Lower leg skin (tissue), 3 donors: ENCODE measurements around the gene NOG.

Experiments used
- POLR2A ChIP-seq, 2 donors: fragments of 450-650 bp; IDR thresholded peaks; one replicate each; pipeline ENCODE4 v1.6.1; 2016 to 2017; ENCODE audit warnings: antibody characterized with exemption in 2 of 2, mild to moderate bottlenecking in 1 of 2, moderate library complexity in 1 of 2
- TF ChIP-seq, protein P1 (sequence below), 3 donors: fragments of 450-650 bp; IDR thresholded peaks; one replicate each; pipeline ENCODE4 v1.5.1; 2016; ENCODE audit warnings: antibody characterized with exemption in 3 of 3, mild to moderate bottlenecking in 3 of 3, moderate library complexity in 2 of 3

DNA sequence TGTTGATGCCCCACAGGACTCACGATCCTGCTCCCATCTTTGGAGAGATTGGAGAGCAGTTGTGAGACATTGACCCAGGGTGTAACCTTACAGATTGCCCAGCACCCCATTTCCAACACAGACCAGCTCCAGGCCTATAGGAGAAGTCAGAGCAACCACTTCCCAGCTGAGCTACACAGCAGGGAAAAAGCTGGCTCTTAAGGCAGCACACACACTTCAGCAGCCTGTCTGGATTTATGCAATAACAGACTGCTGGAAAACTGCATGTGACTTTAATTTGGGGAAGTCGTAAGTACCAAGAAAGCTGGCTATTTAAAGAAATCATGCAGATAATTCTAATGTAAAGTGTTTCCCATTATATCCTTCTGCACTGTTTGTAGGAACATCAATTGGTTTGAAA lies 30.8 kb downstream of the NOG start:
- TF ChIP-seq, protein P1, sequence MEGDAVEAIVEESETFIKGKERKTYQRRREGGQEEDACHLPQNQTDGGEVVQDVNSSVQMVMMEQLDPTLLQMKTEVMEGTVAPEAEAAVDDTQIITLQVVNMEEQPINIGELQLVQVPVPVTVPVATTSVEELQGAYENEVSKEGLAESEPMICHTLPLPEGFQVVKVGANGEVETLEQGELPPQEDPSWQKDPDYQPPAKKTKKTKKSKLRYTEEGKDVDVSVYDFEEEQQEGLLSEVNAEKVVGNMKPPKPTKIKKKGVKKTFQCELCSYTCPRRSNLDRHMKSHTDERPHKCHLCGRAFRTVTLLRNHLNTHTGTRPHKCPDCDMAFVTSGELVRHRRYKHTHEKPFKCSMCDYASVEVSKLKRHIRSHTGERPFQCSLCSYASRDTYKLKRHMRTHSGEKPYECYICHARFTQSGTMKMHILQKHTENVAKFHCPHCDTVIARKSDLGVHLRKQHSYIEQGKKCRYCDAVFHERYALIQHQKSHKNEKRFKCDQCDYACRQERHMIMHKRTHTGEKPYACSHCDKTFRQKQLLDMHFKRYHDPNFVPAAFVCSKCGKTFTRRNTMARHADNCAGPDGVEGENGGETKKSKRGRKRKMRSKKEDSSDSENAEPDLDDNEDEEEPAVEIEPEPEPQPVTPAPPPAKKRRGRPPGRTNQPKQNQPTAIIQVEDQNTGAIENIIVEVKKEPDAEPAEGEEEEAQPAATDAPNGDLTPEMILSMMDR (IDR thresholded peaks at IDR 0.05), result no peak
- TF ChIP-seq POLR2A (IDR thresholded peaks at IDR 0.05), result no peak
